Type B pancreatic cell (in vitro differentiated cells): Measurements from ENCODE around the gene TMEM163. TPM values are rescaled to one million over a fixed set of nuclear protein-coding genes. Genes with fewer than 3 reads are reported as not detected.

ENCODE experiments used
- DNase-seq: peaks from one replicate; pipeline ENCODE4 v3.0.0; 2021; ENCODE audit warnings: mixed read lengths; ENCODE audit not compliant: unreplicated experiment; ENCODE audit errors: extremely low spot score
- H3K27ac Mint-ChIP-seq: 2 replicates; pipeline ENCODE4 v1.8.0; 2021; ENCODE audit warnings: mild to moderate bottlenecking, mixed read lengths
- H3K27me3 Mint-ChIP-seq: 2 replicates; pipeline ENCODE4 v1.8.0; 2021; ENCODE audit warnings: mixed read lengths
- H3K36me3 Mint-ChIP-seq: 2 replicates; pipeline ENCODE4 v1.8.0; 2021; ENCODE audit warnings: mixed read lengths
- H3K4me1 Mint-ChIP-seq: one replicate; pipeline ENCODE4 v1.8.0; 2021; ENCODE audit warnings: mixed read lengths; ENCODE audit not compliant: unreplicated experiment
- H3K4me3 Mint-ChIP-seq: 2 replicates; pipeline ENCODE4 v1.8.0; 2021; ENCODE audit warnings: mild to moderate bottlenecking, mixed read lengths
- H3K9me3 Mint-ChIP-seq: 2 replicates; pipeline ENCODE4 v1.8.0; 2021; ENCODE audit warnings: mixed read lengths
- CTCF ChIP-seq: fragments of 200-600 bp; sonication (generic); conservative IDR thresholded peaks from 2 replicates; pipeline ENCODE4 v1.5.0; 2021; ENCODE audit warnings: antibody characterized with exemption, mild to moderate bottlenecking
- total RNA-seq: library from RNA; stranded (reverse); gene quantifications from 2 replicates; pipeline ENCODE4 v1.2.1, GENCODE V29; 2021; ENCODE audit warnings: low replicate concordance

Gene TMEM163
- total RNA-seq, 1 donor from 2014 or later = 4.0 TPM

GRCh38 chr2:134574611-134575330 is 144.0 kb downstream of the TMEM163 start:
- no peak for TF ChIP-seq CTCF
- Mint-ChIP-seq H3K27ac (no peak overlapping the region), H3K4me3 (no peak overlapping the region), H3K27me3 (no peaks in the 10 kb centered on the region), H3K9me3 (no peaks in the 10 kb centered on the region), H3K4me1 (peaks cover 18% of the 10 kb centered on the region), H3K36me3 (no peaks in the 10 kb centered on the region)
- no peak for DNase-seq

- TF ChIP-seq CTCF = no peak
- H3K27me3 Mint-ChIP-seq = no peaks in the 10 kb centered on the region
- peak overlapping the region; percentile 83 for H3K27ac Mint-ChIP-seq
- H3K4me1 Mint-ChIP-seq = peaks cover 18% of the 10 kb centered on the region
- H3K36me3 Mint-ChIP-seq = no peaks in the 10 kb centered on the region
- DNase-seq = no peak
- no peaks in the 10 kb centered on the region for H3K9me3 Mint-ChIP-seq
- no peak overlapping the region for H3K4me3 Mint-ChIP-seq
These were observed 145.1 kb downstream of the TMEM163 start for GRCh38 chr2:134573724-134574123.

GRCh38 chr2:134573085-134573370 is 145.8 kb downstream of the TMEM163 start:
- DNase-seq = no peak
- Mint-ChIP-seq H3K4me3 (peak overlapping the region; percentile 23), H3K36me3 (no peaks in the 10 kb centered on the region), H3K4me1 (peaks cover 13% of the 10 kb centered on the region), H3K27me3 (no peaks in the 10 kb centered on the region), H3K27ac (peak overlapping the region; percentile 83), H3K9me3 (no peaks in the 10 kb centered on the region)
- TF ChIP-seq CTCF = no peak

GRCh38 chr2:134572314-134573084 is 146.3 kb downstream of the TMEM163 start:
- Mint-ChIP-seq H3K4me3 (peak overlapping the region; percentile 13), H3K27ac (peak overlapping the region; percentile 83), H3K27me3 (no peaks in the 10 kb centered on the region), H3K36me3 (no peaks in the 10 kb centered on the region), H3K9me3 (no peaks in the 10 kb centered on the region), H3K4me1 (peaks cover 13% of the 10 kb centered on the region)
- DNase-seq = no peak
- no peak for TF ChIP-seq CTCF

- TF ChIP-seq CTCF = no peak
- H3K9me3 Mint-ChIP-seq = no peaks in the 10 kb centered on the region
- no peak for DNase-seq
- H3K4me3 Mint-ChIP-seq = no peak overlapping the region
- H3K27ac Mint-ChIP-seq = no peak overlapping the region
- H3K27me3 Mint-ChIP-seq = no peaks in the 10 kb centered on the region
- H3K36me3 Mint-ChIP-seq = no peaks in the 10 kb centered on the region
- peaks cover 13% of the 10 kb centered on the region for H3K4me1 Mint-ChIP-seq
These were observed 148.1 kb downstream of the TMEM163 start for GRCh38 chr2:134570676-134571075.
